GM19035 (cell line): ENCODE data around the gene PLEKHS1.

Experiments
- ATAC-seq: cut with Tn5 transposase; IDR thresholded peaks from one replicate; pipeline ENCODE4 v1.9.1; 2021; ENCODE audit not compliant: unreplicated experiment

PLEKHS1 gene

DNA sequence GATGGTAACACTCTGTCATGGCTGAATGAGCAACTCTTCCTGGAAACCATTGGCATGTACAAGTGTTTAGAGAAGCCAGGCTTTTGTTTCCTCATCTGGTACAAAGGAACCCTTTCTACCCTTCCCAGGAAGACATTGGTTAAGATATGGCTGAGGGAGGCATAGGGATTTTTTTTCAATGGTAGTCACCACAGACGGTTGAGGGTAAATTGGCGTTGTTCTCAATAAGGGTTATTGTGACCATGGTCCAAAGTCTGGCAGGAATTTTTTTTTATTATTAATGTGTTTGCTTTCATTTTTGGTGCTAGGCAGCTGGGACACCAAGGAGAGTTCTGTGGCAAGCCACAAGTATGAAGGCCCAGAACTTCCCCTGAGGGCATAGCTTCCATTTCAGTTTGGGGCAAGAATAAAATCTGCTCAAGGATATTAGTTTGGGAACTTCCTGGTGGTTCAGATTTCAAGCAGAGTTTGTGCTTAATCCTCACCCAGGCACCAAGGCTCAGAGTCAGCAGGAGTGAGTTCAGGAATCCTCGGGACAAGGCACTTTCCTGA, at the start of gene PLEKHS1:
TSS of gene PLEKHS1 (plus strand) at position 502 of the 552 bp plus-strand sequence. CDS start 3,596 bp downstream, outside the sequence.
- no peak for ATAC-seq

DNA sequence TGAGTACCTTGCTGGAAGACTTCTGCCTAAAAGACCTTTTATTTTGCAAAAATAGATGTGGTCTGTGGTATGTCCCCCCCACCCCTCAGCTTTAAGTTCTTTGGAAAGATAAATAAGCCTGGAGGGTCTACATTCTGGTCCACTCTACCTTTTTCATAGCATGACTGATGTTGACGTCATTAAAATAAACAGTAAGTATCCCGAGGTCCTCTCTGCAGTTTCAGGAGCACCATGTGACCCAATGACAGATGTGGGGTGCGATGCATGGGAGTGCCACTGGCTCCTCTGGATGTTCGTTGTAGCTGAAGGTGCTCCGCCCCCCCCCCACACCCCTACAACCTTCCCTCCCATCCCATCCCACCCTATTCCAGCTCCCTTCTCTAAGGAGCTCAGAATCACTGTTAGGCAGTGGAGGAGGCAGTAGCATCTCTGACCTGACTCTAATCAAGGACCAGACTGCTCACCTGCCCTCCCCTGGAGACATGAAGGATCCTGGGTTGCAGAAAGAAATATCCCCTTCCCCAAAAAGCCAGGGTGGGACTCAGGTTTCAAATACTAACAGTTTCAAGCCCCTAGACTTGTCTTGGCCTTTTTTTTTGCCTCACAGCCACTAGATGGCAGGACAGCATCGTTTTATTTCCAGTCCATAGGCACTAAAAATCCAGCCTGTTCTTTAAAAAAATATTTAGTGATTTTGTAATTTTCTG, 46.7 kb upstream of the PLEKHS1 start:
- no peak for ATAC-seq

DNA sequence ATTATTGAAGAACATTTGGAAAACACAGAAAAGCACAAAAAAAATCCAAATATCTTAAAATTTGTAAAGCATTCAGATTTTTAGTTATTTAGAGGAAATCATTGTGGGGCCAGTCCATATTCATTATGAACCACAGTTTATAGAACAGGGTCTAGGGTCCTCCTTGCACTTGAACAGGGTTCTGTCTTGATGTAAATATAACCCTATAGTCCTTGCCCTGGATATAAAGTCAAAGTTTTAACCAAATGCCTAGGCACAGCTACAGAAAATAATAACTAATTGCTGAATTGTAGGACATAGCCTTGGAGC, 46.2 kb upstream of the PLEKHS1 start:
- no peak for ATAC-seq

DNA sequence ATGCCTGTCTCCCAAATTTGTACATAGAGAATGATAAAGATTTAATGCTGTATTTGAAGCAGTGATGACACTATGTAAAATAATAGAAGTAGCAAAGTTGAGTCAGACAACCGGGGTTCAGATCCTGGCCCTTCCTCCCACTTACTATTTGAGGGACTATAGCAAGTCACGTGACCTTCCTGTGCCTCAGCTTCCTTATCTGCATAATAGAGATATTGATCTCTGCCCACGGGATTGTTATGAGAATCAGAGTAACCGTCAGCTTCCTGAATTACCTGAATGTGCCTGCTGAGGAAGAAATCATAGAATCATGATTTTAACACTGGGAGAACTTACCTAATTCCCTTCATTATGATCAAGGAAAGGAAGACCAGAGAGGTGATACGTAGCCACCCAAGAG, 44.9 kb upstream of the PLEKHS1 start:
- no peak for ATAC-seq

DNA sequence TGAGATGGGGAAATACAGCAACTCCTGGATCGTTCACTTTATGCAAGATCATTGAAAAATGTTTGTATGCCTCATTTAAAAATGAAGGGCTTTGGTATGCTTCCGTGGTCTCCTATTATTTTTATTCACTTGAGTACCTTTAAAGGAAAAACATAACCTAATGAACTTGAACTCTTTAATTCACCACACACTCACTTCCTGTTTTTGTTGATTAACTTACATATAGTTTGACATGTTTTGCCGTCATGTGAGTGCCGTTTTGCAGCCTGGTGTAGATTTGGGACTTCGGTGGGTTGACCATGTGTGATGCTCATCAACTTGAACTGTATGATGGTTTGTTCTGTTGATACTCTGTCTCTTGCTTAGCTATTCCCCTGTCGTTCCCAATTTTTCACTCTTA, 42.8 kb upstream of the PLEKHS1 start:
- no peak for ATAC-seq

DNA sequence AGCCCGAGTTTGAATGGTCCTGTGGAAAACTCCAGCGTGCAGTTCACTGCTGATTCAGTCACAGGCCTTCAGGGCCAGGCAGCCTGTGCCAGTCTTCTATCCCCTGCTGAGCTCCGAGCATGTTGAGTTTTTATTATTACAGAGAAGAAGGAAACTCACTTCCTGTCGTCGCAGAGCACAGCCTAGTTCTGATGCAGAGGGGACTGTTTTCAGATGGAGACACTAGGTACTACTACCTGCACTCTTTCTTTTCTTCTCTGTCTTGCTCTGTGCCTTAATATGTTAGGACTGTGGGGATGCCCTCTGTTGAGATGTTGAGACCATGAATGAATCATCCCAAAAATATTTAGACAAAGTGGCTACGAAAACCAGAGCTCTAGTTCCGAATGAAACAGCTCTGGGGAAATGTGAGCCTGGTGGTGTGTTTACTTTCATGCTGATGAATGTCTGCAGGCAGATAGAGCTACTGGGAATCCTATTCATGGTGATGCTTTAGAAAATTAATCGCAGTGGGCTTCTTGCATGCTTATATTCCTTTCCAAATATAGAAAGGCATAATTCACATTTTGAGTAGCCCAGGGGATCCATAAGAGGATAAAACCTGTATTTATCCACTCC, 42.2 kb upstream of the PLEKHS1 start:
- ATAC-seq, result no peak

DNA sequence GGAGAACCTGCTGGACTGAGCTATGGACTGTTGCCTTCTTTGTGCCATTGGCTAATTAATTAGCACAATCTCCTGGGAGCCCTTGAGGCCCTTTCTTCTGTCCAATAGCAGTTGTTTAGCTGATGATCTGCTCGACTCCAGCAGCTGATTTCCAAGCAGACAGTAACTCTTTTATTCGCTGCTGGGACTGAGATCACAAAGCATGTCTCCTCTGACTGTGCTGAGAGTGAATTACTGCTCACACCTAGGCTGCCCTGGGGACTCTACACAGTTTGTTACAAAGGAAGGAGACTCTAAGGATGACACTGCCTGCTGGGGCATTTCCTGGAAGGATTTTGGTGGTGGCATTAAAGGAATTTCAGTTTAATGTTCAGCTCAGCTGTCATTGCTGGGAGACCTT, 40.3 kb upstream of the PLEKHS1 start:
- no peak for ATAC-seq

DNA sequence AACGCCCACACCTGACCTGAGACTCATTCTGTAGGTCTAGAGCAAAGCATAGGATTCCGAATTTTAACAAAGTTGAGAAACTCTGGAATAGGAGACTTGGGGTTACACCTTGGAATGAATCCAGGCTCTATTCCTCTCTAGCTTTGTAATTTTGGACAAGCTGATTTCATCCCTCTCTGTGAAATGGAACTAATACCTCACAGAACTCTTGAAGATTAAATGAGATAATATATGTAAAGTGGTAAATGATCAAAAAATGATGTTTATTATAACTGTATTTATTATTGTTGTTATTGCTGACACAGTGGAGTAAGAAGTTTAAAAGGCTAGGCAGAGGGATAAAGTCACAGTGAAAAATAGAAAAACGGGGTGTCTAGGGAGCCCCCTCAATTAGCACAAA, 39.5 kb upstream of the PLEKHS1 start:
- no peak for ATAC-seq

DNA sequence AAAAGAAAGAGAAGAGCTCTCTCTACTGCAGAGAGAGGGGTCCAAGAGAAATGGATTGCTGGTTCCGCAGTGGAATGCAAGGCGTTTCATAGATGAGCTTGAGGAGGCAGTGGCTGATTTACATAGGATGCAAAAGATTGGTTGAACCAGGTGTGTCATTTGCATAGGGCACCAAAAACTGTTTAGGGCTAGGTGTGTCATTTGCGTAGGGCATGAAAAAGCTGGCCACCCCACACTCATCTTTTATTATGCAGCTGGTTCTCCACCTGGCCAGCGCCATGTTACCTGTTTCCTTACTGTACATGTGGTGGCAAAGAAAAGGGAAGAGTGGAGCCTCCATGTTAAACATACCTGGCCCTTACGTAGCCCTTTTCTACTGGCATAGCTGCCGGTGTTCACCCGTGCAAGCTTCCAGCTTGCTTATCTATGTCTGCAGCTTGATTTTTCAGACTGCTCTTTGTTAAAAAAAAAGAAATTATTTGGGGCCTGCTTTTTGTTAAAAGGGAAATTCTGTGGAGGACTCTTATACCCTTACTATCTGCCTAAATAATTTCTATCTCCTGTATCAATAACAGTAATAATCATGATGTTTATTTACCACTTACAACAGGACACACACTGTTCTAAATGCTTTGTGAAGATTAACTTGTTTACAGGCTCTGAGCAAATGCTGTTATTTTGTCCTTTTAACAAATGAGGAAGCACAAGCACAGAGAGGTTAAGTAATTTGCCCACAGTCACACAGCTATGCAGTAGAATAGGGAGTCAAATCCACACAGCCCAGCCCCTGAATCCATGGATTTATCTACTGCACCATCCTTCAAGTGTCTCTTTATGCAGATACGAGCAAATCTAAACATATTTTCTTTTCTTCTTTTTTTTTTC, 38.5 kb upstream of the PLEKHS1 start:
- no peak for ATAC-seq

DNA sequence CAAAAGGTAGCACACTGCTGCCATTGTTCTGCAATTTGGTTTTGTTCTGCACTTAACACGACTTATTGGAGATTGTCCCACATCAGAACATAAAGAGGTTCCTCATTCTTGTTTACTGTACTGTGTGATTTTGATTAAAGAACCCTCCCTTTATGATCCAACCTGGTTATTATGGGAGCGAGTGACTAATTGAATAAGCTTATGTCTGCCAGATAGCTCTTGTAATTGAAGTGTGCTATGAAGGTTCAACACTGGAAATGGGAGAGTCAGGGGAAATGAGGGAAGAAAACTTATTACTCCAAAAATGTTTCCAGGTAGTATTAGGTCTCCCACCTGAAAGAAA, 37.9 kb upstream of the PLEKHS1 start:
- ATAC-seq, result no peak

DNA sequence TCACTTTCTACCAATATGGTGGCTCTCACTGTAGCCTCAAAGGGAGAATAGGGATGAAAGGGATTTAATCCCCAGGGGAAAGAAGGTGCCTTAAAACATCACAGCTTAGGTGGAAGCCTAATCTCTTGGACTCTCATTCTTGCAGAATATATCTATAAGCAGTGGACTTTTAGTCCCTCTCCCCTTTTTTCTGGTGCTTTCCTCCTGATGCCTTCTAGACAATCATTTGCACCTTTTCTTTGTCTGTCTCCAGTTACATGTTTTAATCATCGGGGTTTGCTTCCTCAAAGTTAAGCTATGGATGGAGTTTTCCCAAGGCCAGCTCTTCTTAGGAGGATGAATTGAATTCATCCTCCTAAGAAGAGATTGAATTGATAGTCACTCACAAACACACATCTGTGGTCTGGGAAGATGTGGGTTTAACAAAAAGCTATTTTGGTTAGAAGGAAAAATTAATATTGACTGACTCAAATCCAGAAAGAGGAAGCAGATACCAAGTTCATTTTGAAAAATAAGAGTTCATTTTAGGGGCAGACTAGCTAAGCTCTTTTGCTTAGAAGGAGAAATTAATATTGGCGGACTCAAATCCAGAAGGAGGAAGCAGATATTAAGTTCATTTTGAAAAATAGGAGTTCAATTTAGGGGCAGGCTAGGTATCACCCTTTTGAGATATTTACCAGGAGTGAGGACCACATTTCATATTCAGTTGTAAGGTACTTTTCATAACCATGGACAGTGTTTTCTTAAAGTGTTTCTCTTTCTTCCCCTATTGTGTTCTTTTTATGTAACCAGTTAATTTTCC, 35.2 kb upstream of the PLEKHS1 start:
- ATAC-seq, result no peak

DNA sequence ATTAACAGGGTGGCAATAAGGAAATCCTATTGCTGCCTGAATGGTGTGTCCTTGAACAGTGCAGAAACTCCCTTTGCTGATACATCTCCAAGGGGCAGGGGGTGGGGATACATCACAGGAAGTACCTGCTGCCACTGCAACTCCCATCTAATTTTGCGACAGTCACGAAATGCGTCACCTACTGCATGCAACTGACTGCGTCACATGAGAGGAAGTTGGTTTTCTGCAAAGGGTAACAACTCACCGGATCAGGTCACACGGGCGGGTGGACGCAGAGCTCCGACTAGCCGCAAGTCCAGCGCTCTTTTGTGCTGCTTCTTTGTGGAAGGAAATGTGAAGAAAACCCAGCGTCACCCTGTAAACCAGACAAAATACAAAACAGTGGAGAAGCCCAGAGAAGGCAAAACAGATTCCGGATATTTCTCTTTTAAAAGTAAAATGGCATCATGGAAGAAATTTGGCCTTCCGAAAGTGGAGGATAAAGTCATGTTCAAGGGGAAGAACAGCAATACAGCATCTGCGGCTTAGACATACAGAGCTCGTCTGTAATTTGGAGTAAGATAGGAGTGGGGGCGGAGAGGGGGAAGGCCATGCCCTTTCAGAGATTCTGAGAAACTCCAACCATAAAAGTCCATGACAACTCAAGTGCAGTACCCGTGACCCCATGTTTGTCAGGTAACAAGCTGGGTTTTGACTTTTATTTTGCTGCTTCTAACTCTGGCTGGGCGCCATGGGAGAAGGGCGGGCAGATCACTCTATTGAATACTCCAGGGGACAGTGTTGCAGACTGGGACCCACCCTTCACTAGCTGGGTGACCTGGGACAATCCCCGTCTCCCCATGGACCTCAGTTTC, 32.3 kb upstream of the PLEKHS1 start:
- no peak for ATAC-seq

DNA sequence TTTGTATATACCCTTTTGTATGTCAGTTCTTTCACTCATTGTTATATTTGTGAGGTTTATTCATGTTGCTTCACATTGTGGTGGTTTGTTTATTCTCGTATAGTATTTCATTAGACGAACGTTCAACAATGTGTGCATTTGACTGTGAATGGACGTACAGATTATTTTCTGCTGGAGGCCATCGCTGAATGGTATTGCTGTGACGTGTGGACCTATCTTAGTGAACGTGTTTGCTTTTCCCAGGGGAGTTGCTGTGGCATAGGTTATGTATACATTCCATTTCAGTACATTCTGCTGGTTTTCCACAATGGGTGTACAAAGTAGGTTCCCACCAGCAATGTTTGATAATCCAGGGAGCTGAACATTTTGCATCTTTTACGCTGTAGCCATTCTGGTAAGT, 31.1 kb upstream of the PLEKHS1 start:
- ATAC-seq, result no peak

DNA sequence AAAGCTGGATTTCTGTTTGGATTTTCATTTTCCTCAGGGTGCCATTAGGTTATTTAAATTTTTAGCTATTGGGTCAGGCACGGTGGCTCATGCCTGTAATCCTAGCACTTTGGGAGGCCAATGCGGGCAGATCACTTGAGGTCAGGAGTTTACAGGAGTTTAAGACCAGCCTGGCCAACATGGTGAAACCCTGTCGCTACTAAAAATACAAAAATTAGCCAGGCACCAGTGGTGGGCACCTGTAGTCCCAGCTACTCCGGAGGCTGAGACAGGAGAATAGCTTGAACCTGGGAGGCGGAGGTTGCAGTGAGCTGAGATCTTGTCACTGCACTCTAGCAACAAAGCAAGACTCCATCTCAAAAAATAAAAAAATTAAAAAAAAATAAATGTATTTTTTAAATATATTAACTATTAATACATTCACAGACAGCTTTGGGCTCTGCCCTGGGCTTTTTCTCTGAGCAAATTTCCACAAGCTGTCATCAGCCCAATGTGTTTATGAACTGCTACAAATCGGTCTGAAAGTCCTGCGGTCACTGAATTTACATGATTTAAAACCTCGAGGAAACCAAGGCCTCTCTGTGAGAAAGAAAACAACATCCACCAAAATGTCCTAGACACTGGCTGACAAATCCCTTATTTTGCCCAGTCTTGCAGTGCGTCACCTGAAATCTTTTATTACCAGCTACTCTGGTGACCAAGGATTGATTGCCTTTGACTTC, 19.2 kb upstream of the PLEKHS1 start:
- ATAC-seq, result no peak

DNA sequence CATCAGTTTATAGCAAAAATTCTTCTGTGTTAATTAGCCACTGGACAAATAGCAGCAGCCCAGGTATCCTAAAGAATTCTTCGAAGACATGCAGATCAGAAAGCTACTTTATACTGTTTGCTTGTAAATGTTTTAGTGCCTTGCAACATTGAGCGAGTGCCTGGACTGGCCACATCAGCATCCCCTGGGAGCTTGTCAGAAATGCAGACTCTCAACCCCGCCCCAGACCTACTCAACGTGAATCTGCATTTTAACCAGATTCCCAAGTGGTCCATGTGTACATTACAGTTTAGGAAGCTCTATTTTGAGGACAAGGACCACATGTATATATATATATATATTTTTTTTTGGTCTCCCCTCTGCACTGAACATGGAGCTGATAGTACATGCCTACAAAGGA, 18.5 kb upstream of the PLEKHS1 start:
- ATAC-seq, result no peak

DNA sequence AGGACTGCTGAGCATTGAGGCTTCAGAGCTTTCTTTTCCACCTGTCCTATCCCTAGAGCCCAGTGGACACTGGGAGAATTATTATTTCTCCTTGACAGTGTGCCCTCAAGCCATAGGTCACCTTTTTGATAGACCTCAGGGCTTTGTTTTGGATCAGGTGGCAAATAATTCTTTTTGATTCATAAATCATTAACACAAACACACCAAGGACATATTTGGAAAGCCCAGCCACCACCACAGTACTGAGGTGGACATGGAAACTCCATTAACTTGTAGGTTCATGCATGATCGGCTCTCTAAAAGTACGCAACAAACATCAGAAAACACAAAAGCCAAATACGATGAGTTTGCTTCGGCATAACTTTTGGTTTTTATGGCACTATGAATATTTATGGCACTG, 17.8 kb upstream of the PLEKHS1 start:
- ATAC-seq, result no peak

DNA sequence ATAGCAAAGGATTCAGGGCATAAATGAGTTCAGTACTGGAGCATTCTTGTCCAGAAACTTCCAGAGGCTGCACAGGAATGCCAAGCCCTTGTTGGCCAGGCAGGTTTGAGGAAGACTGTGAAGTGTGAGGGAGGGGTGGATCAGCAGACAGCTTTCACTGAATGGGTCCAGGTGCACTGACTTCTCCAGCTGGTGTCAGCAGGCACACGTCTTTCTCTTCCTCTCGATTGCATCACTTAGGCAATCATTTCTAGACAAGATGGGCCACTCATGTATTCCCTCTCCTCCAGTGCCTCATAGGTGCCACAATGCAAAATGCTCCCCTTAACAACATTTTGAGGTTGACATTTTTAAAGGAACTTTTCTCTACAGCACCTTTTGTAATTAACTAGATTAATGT, 15.6 kb upstream of the PLEKHS1 start:
- no peak for ATAC-seq

DNA sequence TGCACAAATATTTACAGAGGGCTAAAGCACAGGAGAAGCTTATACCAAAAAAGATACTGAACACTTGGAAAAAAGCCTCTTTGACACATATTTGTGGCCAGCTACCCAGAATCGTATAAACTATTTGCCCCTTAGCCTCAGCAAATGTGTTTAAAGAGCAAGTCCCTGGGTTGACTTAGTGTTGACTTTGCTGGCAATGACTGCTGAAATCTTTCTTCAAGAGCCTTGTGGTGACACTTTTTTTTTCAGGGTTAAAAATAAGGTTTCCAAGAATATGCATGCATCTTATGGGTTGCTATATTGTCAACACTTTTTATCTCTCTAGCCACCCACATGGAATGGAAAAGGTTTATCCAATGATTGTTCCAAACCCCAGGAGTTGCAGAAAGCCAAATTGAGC, 14.9 kb upstream of the PLEKHS1 start:
- no peak for ATAC-seq

DNA sequence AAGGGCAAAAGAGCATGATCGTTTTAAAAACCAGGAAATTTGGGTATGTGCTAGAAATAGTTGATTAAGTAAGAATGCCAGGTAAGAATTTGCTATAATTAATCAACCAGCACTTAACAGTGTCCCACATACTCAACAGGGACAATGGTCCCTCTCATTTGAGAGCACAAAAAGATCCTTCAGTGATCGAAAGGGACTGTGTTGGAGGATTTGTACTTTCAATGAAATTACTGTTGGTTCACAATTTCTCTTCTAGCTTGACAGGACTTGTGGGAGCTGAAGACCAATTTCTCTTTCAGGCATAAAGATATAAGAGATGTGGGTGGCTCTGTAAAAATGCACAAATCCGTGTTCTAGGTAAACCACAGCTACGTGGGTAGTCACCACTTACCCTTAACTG, 12.5 kb upstream of the PLEKHS1 start:
- ATAC-seq, result no peak

DNA sequence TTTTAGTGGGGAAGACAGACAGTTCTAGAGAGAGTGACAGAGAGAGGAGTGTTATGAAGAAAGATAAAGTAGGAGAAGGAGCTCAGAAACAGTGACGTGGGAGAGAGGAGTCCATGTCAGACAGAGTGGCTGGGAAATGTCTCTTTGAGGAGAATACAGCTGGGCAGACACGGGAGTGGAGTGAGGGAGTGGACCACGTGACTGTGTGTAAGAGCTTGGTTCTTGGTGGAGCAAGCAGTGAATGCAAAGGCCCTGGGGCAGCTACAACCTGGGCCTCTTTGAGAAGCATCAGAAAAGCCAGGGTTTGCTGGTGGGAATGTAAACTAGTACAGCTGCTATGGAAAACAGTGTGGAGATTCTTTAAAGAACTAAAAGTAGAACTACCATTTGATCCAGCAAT, 11.9 kb upstream of the PLEKHS1 start:
- no peak for ATAC-seq
